Putamen (tissue), 1 donor: ENCODE results near the gene FLT1.

Experiments
- DNase-seq: peaks from one replicate; pipeline ENCODE4 v3.0.0-alpha.2; 2016; ENCODE audit warnings: low spot score

Gene FLT1

GRCh38 chr13:28488376-28489005 lies 6.4 kb downstream of the FLT1 start:
- DNase-seq = no peak

DNA sequence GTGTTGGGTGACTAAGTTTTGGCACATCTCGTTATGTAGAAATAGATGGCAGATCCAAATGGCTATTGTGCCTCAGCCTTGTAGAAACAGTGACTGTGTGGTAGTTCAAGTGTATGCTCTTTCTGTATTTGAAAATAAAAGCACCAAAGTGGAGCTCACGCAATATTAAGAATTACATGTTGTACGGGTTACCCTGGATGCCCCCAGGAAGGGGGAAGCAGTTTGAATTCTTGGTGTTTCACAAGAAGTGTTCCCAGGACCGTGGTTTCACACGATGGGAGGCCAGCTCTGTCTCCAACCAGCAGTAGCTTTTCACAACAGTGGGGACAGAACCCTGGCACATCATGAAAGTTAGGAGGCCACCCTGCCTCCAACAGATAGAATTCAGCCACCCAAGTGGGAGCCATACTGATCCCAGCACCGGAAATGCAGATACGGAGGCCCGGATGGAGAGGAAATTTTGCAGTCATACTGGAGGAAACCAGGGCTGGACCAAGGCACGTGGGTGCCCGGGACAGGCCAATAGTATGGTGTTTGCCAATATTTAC lies 8.9 kb downstream of the FLT1 start:
- DNase-seq = no peak

DNA sequence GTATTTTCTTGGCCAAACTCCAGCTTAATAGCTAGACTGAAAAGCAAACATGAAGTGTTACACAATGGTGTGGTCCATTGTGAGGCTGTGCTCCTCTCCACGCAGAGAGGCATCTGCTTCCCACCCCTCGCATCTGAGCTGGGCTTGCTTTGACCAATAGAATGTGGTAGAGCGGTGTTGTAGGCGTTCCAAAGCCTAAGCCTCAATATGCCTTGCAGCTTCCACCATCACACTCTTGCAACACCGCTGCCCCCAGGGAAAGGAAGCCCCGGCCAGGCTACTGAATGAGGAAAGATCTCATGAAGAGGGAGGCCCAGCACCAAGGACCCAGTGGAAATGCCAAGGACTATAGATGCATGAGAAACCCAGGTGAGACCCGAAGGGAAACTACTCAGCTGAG lies 9.4 kb downstream of the FLT1 start:
- no peak for DNase-seq

DNA sequence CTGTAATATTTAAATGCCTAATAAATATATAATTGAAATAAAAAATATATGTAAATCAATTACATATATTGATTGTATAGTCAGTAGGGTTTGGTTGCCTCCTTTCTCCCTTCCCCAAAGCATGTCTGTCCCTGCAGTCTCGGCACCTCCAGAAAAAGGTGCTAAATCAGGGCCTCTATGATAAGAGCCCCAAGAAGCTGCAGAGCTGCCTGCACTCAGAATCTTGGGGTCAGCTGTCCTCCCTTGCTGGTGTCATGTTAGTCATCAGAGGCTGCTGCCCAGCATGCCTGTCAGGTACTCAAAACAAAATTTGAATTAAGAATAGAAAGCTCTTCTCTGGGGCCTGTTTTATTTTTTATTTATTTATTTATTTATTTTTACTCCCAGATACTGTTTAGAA lies 9.8 kb downstream of the FLT1 start:
- DNase-seq = no peak

GRCh38 chr13:28483313-28483931 lies 11.5 kb downstream of the FLT1 start:
- no peak for DNase-seq

DNA sequence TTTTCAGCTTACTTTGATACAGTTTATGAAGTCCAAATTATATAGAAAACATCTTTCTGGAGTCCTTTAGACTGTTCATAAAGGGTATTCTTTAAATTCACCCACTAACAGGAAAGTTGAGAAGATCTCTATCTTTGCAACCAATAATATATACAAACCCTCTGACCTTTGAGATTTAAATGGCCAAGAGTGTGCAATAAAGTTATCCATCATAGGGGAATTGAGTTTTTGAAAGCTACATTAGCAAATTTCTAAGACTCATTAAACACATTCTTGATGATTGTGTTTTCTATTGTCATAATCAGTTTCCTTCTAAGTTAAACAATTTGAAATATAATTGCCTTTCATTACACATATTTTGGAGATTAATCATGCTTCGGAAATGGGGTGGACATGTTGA lies 15.9 kb downstream of the FLT1 start:
- DNase-seq = no peak

DNA sequence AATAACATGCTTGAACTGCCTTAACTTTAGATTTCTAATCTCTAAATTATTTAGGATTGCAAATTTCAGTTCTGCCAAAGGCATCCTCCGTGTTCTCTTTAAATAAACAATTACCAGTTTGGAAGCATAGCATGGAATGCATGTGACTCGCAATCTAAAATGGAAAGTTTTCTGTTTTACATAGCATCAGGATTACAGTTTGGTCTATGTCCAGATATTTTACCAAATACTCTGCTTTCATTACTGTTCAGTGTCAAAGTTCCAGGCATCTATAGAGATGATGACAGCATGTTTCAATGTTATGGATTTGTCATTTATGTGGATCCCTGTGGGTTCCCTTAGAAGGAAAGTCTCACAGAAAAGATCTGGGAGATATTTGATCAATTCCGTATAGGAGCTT lies 16.8 kb downstream of the FLT1 start:
- DNase-seq = no peak

DNA sequence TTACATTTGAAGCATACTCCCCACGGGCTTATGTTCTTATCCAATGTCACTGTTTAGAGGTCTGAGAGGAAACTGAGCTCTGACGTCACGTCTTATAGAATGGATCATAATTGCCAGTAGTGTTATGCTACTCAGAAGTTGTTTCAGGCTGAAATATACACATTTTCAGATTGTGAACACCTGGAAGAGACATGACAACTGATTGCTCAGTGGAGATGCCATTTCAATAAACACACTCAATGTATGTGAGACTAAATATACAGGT lies 17.3 kb downstream of the FLT1 start:
- DNase-seq = no peak

DNA sequence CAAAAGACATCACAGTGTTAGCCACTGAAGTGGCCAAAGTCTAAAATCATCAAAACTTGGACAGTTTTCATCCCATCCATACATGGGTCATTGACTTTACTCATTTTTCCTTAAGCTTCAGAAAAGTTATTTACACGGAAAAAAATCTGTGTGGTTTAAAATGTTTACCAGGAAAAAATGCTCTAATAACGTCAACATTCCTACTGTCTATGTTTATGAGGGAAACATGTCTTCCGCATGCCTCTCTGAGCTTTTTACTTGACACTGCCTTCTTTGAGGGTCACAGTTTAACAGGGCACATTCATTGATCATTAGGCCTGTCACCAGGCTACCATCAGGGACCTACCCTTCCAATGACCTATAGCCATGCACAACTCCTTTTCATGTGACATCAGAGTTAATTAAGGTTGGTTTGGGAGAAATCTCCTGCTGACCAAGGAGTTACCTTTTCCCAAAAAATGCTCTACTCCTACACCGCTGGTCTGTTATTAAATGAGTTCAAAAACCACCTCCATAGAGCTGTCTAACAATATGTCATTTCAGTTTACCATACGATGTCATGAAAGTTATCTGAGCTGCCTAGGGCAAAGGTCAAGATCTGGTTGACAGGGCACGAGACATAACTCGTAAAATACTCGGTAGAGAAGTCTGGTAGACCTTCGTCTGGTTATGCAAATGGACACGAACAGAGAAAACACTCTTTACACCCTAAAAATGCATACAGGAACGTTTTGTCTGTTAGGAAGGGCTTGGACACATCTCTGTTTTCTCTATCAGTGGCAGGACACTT lies 17.8 kb downstream of the FLT1 start:
- no peak for DNase-seq

- DNase-seq = no peak
Observed at GRCh38 chr13:28475916-28476725, 18.8 kb downstream of the FLT1 start.

GRCh38 chr13:28474491-28475134 lies 20.3 kb downstream of the FLT1 start:
- no peak for DNase-seq

DNA sequence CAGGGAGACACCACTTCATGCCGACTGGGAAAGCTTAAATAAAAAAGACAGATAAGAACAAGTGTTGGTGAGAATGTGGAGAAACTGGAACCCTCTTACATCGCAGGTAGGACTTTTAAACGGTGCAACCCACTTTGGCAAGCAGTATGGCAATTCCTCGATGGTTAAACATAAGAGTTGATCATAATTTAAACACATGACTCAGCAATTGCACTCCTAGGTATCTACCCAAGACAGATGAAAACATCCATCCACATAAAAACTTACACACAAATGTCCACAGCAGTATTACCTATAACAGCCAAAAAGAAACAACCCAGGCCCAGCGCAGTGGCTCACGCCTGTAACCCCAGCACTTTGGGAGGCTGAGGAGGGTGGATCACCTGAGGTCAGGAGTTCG lies 21.9 kb downstream of the FLT1 start:
- DNase-seq = no peak

- DNase-seq = no peak
Observed at GRCh38 chr13:28471421-28471820, 23.5 kb downstream of the FLT1 start.

DNA sequence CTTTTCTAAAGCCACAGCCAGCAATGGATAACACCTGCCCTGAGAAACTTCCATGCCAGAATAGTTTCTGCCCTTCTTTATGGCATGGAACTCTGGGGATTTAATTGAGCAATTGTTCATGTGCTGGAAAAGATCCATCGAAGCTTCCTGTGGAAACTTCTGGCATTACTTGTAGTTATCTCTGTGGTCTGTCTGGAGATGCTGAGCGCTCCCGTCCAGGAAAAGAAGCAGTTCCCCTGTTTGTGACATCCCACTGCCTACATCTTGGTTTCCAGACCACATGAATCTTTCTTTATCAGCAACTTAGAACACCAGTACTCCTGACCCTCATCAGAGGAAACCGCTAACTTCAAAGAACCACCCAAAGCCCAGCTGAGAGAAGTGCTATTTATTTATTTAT lies 24.6 kb downstream of the FLT1 start:
- DNase-seq = no peak

DNA sequence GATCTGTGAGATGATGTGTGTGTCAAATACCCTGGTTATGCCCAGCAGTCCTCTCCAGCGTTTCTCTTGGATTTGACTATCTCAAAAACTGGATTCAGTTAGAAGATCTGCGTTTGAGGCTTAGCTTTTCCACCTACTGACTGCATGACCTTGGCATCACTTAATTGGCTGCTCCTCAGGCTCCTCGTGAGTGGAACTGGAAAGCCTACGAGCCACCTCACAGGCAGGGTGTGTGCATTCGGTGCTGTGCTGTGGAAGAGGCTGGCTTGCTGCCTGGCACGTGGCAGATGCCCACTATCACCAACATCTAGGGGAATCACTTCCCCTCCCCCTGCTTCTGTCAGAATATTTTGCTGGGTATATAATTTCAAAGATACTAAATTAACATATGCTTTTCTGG lies 25.6 kb downstream of the FLT1 start:
- no peak for DNase-seq

DNA sequence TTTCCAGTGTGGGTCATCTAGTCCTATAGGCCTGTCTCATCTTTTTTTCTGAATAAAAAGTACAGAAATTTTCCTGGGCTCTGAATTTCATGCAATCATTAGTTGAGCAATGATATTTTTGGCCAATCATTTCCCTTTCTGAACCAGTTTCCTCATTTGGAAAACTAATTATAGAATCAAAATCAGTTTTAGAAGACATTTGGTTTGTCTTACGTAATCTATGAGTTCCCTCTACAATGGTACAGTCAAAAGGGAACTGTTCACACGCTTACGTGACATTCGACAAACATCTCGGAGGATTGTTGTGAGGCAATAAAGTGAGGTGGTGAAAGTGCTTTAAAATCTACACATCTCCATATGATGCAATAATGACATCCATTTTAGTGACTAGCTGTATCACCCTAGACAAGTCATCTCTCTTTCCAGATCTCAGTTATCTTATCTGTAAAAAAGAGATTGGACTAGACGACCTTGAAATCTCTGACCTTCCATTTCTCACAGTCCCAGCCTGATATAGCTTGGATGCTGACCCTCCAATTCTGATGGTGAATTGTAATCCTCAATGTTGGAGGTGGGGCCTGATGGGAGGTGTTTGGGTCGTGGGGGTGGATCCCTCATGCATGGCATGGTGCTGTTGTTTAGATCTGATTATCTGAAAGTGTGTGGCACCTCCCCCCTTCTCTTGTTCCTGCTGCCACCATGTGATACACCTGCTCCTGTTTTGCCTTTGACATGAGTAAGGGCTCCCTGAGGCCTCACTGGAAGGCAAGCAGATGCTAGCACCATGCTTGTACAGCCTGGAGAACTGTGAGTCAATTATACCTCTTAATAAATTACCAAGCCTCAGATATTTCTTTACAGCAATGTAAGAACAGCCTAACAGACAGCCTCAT lies 26.7 kb downstream of the FLT1 start:
- peak; percentile 6 for DNase-seq

GRCh38 chr13:28467034-28467433 lies 27.9 kb downstream of the FLT1 start:
- no peak for DNase-seq

DNA sequence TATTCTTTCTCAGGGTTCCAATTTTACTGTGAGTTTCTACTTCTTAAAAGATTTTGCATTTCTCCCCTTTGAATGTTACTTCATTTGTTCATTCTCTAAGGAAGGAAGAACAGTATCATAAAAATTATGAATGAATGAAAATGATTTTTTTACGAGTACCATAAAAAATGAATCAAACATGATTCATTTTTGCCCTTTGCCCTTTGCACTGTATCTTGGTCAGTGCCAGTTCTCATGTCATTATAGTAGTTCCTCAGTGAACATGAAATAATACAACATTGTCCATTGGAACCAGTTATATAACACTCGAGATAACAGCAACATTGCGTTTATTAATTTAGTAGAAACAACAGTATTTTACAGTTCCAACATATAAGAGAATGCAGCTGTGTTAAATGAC lies 28.8 kb downstream of the FLT1 start:
- DNase-seq = no peak

DNA sequence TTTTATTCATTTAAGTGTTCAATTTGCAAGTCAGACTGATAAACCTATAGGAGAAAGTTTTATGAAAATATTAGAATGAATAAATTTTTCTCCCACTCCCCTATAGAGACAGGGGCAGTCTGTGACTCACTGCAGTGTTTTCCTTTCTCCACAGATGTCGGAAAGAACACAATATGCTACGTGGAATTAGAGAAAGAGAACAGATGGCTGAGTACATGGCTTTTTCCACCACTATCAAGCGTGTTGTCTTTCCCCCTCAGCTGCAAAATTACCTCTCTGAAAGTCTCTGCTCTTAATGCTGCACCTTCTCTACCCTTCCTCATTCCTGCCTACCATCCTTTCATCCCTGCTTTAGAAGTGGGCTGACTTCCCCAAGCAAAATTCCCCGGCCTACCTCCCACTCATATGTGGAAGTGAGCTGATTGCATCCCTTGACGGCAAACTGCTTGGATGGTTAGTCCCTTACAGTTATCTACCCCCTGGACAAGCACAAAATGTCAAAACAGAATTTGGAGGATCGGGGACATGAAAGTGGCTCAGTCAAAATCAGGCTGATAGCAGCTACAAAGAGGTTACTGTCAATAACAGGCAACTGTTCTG lies 30.0 kb downstream of the FLT1 start:
- no peak for DNase-seq

DNA sequence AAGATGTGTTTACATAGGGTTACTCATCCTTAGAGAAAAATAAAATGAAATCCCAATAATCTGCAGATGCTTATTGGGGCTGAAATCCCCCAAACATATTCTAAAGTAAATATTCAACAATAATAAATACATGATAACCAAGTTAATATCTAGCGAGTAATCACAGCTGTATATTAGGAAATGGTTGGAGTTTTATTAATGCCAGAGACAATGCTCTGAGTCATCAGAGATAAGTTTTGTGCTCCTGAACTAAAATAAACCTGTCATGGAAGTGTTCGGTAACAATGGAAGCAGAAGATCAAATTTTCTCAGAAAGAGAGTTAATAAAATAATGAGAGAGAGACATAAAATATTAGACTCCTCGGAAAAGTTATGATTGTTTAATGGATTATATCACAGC lies 31.4 kb downstream of the FLT1 start:
- no peak for DNase-seq

GRCh38 chr13:28459911-28460310 lies 35.0 kb downstream of the FLT1 start:
- DNase-seq = no peak
